Measurements from ENCODE around the gene DCP1A. TPM values are rescaled to one million over a fixed set of nuclear protein-coding genes. Genes with fewer than 3 reads are reported as not detected.

DCP1A gene
- polyA plus RNA-seq, 5 donors, result 25.7 to 39.7 (median 31.3) TPM

Other genes starting within 250 kb of the DCP1A start
- gene RFT1, start 217.1 kb downstream of the DCP1A start, polyA plus RNA-seq (ENCODE audit: insufficient read depth in 1 of 5, insufficient read length in 5 of 5, low replicate concordance in 1 of 5), result 10 to 100 TPM; 21.3 to 25.4 (median 24.6) TPM
- 10 to 100 TPM; 38.6 to 54.7 (median 52.4) TPM for gene PRKCD, start 186.3 kb downstream of the DCP1A start, polyA plus RNA-seq (ENCODE audit: insufficient read depth in 1 of 5, insufficient read length in 5 of 5, low replicate concordance in 1 of 5)
- 100 to 1,000 TPM; 161 to 273 (median 228) TPM for gene TKT, start 91.5 kb downstream of the DCP1A start, polyA plus RNA-seq (ENCODE audit: insufficient read depth in 1 of 5, insufficient read length in 5 of 5, low replicate concordance in 1 of 5)
- gene CACNA1D, start 147.1 kb upstream of the DCP1A start, polyA plus RNA-seq (ENCODE audit: insufficient read depth in 1 of 5, insufficient read length in 5 of 5, low replicate concordance in 1 of 5), result 10 to 100 TPM; 41.9 to 56.4 (median 53.0) TPM

All from right lung (tissue), 5 donors.